Chondrocyte (in vitro differentiated cells): ENCODE data around the gene CYBB. TPM values are rescaled to one million over a fixed set of nuclear protein-coding genes. Genes with fewer than 3 reads are reported as not detected.

Experiments used
- DNase-seq: peaks from one replicate; pipeline ENCODE4 v3.0.0; 2021; ENCODE audit warnings: mixed read lengths, low spot score
- H3K27ac Mint-ChIP-seq: one replicate; pipeline ENCODE4 v1.8.0; 2021; ENCODE audit warnings: mild to moderate bottlenecking, moderate library complexity, mixed read lengths; ENCODE audit not compliant: unreplicated experiment
- H3K27me3 Mint-ChIP-seq: 2 replicates; pipeline ENCODE4 v1.8.0; 2021; ENCODE audit warnings: low read depth, mixed read lengths
- H3K36me3 Mint-ChIP-seq: 2 replicates; pipeline ENCODE4 v1.8.0; 2021; ENCODE audit warnings: low read depth, mixed read lengths
- H3K4me1 Mint-ChIP-seq: 2 replicates; pipeline ENCODE4 v1.8.0; 2021; ENCODE audit warnings: low read depth, mild to moderate bottlenecking, mixed read lengths
- H3K4me3 Mint-ChIP-seq: one replicate; pipeline ENCODE4 v1.8.0; 2021; ENCODE audit warnings: mild to moderate bottlenecking, moderate library complexity, mixed read lengths; ENCODE audit not compliant: unreplicated experiment
- H3K9me3 Mint-ChIP-seq: 2 replicates; pipeline ENCODE4 v1.8.0; 2021; ENCODE audit warnings: low read depth, mixed read lengths
- CTCF ChIP-seq: fragments of 200-600 bp; sonication (generic); IDR thresholded peaks from 2 replicates; pipeline ENCODE4 v1.5.0; 2021; ENCODE audit warnings: antibody characterized with exemption, mild to moderate bottlenecking, moderate library complexity
- long read RNA-seq: library from polyadenylated mRNA; stranded (forward); transcript quantifications from one replicate; pipeline ENCODE4 v2.0.0, GENCODE V29; 2021
- total RNA-seq: library from RNA; stranded (reverse); gene quantifications from 3 replicates; pipeline ENCODE4 v1.2.1, GENCODE V29; 2021

The CYBB gene
- not detected in 3 replicates for total RNA-seq
- long read RNA-seq = 0 reads

GRCh38 chrX:37779857-37780256 lies at the start of gene CYBB:
Gene CYBB, plus strand, starts transcription at chrX:37780059. Its CDS starts 19 bp downstream, at chrX:37780078.
- Mint-ChIP-seq H3K27ac (no peak within 1 kb of the TSS), H3K4me1 (no peaks in the 10 kb centered on the region), H3K4me3 (no peak within 1 kb of the TSS), H3K9me3 (no peaks in the 10 kb centered on the region), H3K27me3 (no peaks in the 10 kb centered on the region), H3K36me3 (no peaks in the 10 kb centered on the region)
- no peak for TF ChIP-seq CTCF
- no peak for DNase-seq

DNA sequence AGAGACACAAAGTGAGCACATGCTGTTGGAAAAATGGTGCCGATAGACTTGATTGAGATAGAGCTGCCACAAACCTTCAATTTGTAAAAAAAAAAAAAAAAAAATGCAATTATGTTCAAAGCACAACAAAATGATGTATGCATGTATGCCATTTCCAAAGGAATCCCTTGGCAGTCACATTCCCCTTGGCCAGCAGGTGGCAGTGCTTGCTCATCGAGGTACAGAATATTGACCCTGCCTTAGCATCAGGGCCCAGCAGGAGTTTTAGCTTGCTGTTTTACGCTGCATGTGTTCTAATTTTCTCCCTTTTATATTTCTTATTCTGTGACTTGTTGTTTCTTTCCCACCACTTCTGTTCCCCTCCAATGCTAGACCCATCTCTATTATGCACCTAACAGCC lies 34.5 kb upstream of the CYBB start:
- H3K4me1 Mint-ChIP-seq = no peaks in the 10 kb centered on the region
- H3K27me3 Mint-ChIP-seq = peaks cover 15% of the 10 kb centered on the region
- TF ChIP-seq CTCF = peak; percentile 87
- no peak overlapping the region for H3K4me3 Mint-ChIP-seq
- DNase-seq = no peak
- H3K9me3 Mint-ChIP-seq = peaks cover 4% of the 10 kb centered on the region
- no peak overlapping the region for H3K27ac Mint-ChIP-seq
- no peaks in the 10 kb centered on the region for H3K36me3 Mint-ChIP-seq

DNA sequence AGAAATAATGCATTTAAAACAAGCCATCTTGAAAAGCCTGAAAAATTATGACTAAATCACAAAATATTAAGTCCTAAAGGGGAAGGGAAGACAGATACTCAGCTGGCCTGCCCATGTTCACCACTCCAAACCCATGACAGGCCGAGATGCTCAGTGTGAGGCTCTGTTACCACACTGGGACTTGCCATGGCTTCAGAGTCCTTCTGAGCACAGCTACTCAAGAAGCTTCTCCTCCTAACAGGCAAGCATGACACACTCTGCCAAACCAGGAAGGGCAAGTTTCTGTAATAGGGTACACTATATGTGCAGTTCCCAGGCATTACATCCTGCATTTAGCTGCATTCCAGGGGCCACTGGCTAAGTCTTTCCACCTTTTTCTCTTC lies 34.0 kb upstream of the CYBB start:
- Mint-ChIP-seq H3K4me1 (no peaks in the 10 kb centered on the region), H3K9me3 (peaks cover 4% of the 10 kb centered on the region), H3K36me3 (no peaks in the 10 kb centered on the region), H3K27ac (no peak overlapping the region), H3K27me3 (peaks cover 10% of the 10 kb centered on the region), H3K4me3 (no peak overlapping the region)
- DNase-seq = no peak
- TF ChIP-seq CTCF = no peak

GRCh38 chrX:37746218-37746941 lies 33.5 kb upstream of the CYBB start:
- peaks cover 7% of the 10 kb centered on the region for H3K9me3 Mint-ChIP-seq
- H3K4me1 Mint-ChIP-seq = no peaks in the 10 kb centered on the region
- no peak for TF ChIP-seq CTCF
- H3K27ac Mint-ChIP-seq = no peak overlapping the region
- peaks cover 7% of the 10 kb centered on the region for H3K27me3 Mint-ChIP-seq
- no peaks in the 10 kb centered on the region for H3K36me3 Mint-ChIP-seq
- H3K4me3 Mint-ChIP-seq = no peak overlapping the region
- no peak for DNase-seq

GRCh38 chrX:37746951-37747350 lies 32.9 kb upstream of the CYBB start:
- no peak overlapping the region for H3K27ac Mint-ChIP-seq
- H3K9me3 Mint-ChIP-seq = peaks cover 11% of the 10 kb centered on the region
- no peak for DNase-seq
- TF ChIP-seq CTCF = no peak
- no peaks in the 10 kb centered on the region for H3K4me1 Mint-ChIP-seq
- H3K4me3 Mint-ChIP-seq = no peak overlapping the region
- H3K36me3 Mint-ChIP-seq = no peaks in the 10 kb centered on the region
- H3K27me3 Mint-ChIP-seq = peaks cover 7% of the 10 kb centered on the region
